ENCODE results near the gene PEX14.

DNA sequence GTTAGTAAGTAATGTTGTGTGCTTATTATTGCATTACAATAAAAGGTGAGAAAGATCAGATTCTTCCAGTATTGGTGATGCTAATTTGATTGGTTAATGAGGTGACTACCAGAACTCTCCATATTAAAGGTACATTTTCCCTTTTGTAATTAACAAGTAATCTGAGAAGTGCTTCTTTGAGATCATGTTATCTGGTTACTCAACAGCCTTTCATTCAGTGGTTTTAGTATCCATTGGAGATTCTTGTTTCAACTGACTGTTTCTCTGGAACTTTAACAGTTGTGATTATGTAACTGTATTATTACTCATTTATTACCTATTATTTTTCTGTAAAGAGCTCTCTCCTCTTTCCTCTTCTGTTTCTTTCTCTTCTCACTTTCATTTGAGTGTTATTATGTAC is 86.7 kb downstream of the PEX14 start:
- TF ChIP-seq, protein P1, sequence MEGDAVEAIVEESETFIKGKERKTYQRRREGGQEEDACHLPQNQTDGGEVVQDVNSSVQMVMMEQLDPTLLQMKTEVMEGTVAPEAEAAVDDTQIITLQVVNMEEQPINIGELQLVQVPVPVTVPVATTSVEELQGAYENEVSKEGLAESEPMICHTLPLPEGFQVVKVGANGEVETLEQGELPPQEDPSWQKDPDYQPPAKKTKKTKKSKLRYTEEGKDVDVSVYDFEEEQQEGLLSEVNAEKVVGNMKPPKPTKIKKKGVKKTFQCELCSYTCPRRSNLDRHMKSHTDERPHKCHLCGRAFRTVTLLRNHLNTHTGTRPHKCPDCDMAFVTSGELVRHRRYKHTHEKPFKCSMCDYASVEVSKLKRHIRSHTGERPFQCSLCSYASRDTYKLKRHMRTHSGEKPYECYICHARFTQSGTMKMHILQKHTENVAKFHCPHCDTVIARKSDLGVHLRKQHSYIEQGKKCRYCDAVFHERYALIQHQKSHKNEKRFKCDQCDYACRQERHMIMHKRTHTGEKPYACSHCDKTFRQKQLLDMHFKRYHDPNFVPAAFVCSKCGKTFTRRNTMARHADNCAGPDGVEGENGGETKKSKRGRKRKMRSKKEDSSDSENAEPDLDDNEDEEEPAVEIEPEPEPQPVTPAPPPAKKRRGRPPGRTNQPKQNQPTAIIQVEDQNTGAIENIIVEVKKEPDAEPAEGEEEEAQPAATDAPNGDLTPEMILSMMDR (IDR thresholded peaks at IDR 0.05; ENCODE audit: low read depth, low read length): no peak
- no peak for TF ChIP-seq EZH2phosphoT487 (IDR thresholded peaks at IDR 0.05; ENCODE audit: low read depth)

Data from OCI-LY3 (cell line).